ENCODE results near the gene ATP5MC3. TPM values are rescaled to one million over a fixed set of nuclear protein-coding genes. Genes with fewer than 3 reads are reported as not detected.

ATP5MC3 gene
- total and polyA plus RNA-seq, 2 donors (not counting 3 experiments of a cell fraction or from before 2014, with no cell fraction given): 201 to 452 TPM

DNA sequence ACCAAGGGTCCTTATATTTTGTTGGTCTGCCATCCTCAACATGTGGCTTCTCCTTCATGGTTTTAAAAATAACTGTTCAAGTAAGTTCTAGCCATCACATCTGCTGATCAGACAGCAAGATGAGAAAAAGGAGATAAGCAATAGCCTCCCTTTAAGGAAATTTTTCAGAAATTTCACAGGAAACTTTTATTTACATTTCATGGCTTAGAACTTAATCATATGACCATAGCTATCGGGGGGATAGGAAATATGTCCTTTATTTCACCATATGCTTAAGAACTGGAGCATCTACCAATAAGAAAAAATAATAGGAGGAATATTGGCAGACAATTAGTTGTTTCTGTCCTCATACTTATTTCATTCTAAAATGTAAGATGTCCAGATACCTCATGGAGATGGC lies 29.7 kb downstream of the ATP5MC3 start:
- DNase-seq (ENCODE audit: low read depth, low spot score): no peak

DNA sequence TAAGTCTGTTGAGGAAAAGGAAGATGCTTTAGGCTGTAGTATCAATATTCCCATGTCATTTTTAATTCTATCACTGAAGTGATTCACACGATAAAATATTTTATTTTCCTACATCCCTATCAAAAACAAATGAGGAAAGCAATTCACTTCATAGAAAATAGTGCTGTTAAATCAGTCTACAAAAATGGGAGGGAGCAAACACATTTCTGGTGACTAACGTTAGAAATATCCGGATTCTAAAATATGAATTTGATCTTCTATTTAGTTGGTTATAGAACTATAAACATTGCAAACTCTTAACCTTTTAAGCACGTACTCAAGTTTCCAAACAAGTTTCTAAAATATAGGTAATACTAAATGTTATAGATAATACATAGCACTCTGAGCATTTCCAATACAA lies 34.3 kb downstream of the ATP5MC3 start:
- TF ChIP-seq, protein P1, sequence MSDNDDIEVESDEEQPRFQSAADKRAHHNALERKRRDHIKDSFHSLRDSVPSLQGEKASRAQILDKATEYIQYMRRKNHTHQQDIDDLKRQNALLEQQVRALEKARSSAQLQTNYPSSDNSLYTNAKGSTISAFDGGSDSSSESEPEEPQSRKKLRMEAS (IDR thresholded peaks at IDR 0.05; ENCODE audit: insufficient read depth, insufficient read length): no peak
- TF ChIP-seq GATA2 (IDR thresholded peaks at IDR 0.05; ENCODE audit: insufficient read depth, insufficient read length, low read depth, low read length) (no peak), POLR2A (IDR thresholded peaks at IDR 0.05; ENCODE audit: low read depth, low read length) (no peak), EZH2 (IDR thresholded peaks at IDR 0.05; ENCODE audit: borderline replicate concordance, low read depth, low read length, severe bottlenecking) (no peak), FOS (IDR thresholded peaks at IDR 0.05; ENCODE audit: borderline replicate concordance, insufficient read depth, low read length) (no peak), POLR2AphosphoS5 (IDR thresholded peaks at IDR 0.05; ENCODE audit: insufficient read depth, low read depth, low read length) (no peak), JUN (IDR thresholded peaks at IDR 0.05; ENCODE audit: borderline replicate concordance, insufficient read depth, insufficient read length, low read depth) (no peak), MYC (IDR thresholded peaks at IDR 0.05; ENCODE audit: low read depth, low read length) (no peak)
- TF ChIP-seq, protein P2, sequence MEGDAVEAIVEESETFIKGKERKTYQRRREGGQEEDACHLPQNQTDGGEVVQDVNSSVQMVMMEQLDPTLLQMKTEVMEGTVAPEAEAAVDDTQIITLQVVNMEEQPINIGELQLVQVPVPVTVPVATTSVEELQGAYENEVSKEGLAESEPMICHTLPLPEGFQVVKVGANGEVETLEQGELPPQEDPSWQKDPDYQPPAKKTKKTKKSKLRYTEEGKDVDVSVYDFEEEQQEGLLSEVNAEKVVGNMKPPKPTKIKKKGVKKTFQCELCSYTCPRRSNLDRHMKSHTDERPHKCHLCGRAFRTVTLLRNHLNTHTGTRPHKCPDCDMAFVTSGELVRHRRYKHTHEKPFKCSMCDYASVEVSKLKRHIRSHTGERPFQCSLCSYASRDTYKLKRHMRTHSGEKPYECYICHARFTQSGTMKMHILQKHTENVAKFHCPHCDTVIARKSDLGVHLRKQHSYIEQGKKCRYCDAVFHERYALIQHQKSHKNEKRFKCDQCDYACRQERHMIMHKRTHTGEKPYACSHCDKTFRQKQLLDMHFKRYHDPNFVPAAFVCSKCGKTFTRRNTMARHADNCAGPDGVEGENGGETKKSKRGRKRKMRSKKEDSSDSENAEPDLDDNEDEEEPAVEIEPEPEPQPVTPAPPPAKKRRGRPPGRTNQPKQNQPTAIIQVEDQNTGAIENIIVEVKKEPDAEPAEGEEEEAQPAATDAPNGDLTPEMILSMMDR (IDR thresholded peaks at IDR 0.05; ENCODE audit: extremely low read depth in 1 of 2, insufficient read depth in 1 of 2, low read depth in 1 of 2, low read length in 2 of 2): no peak
- Histone ChIP-seq H3K36me3 (ENCODE audit: control insufficient read depth in 2 of 2, extremely low read depth in 1 of 2, insufficient read depth in 2 of 2, low read length in 2 of 2) (no peaks in the 10 kb centered on the region), H3K9ac (replicated peaks; ENCODE audit: extremely low read depth, insufficient read depth, low read length) (no peak overlapping the region), H2AFZ (ENCODE audit: low read depth, low read length) (no peak overlapping the region), H3K27me3 (ENCODE audit: control insufficient read depth in 2 of 2, insufficient read depth in 2 of 2, low read length in 2 of 2) (no peaks in the 10 kb centered on the region), H3K4me3 (replicated peaks in 1 of 3; ENCODE audit: insufficient read depth in 1 of 3, low read depth in 1 of 3, low read length in 3 of 3) (no peak overlapping the region), H3K4me2 (ENCODE audit: insufficient read depth, low read length) (no peak overlapping the region), H3K27ac (ENCODE audit: insufficient read depth, low read depth, low read length) (no peak overlapping the region), H3K9me1 (replicated peaks; ENCODE audit: control insufficient read depth, extremely low read depth, insufficient read depth, low read length) (no peaks in the 10 kb centered on the region), H3K4me1 (ENCODE audit: control insufficient read depth, extremely low read depth, insufficient read depth, low read length) (peaks cover 3% of the 10 kb centered on the region), H3K79me2 (ENCODE audit: control insufficient read depth, insufficient read depth, low read length) (peaks cover 92% of the 10 kb centered on the region), H3K9me3 (replicated peaks; ENCODE audit: control insufficient read depth, insufficient read depth, low read length) (no peaks in the 10 kb centered on the region), H4K20me1 (replicated peaks; ENCODE audit: control insufficient read depth, extremely low read depth, insufficient read depth, low read length) (peaks cover 9% of the 10 kb centered on the region)
- DNase-seq (ENCODE audit: low read depth, low spot score) (no peak), FAIRE-seq (no peak)
- ChIA-PET POLR2A (no interaction called here), CTCF (no interaction called here)
- dilution Hi-C loops (cut with MboI; ENCODE audit: extremely low pct_ligation_motif_present, low sequenced_read_pairs) (no loop called here), intact Hi-C loops (cut with micrococcal nuclease) (no loop called here)
- no TSS peak for BruUV-seq (replicated peaks)

More for the DNA sequence above, 29.7 kb downstream of the ATP5MC3 start:
- Histone ChIP-seq H3K9ac (replicated peaks; ENCODE audit: extremely low read depth, insufficient read depth, low read length) (no peak overlapping the region), H4K20me1 (replicated peaks; ENCODE audit: control insufficient read depth, extremely low read depth, insufficient read depth, low read length) (peaks cover 26% of the 10 kb centered on the region), H2AFZ (ENCODE audit: low read depth, low read length) (no peak overlapping the region), H3K9me3 (replicated peaks; ENCODE audit: control insufficient read depth, insufficient read depth, low read length) (no peaks in the 10 kb centered on the region), H3K27ac (ENCODE audit: insufficient read depth, low read depth, low read length) (no peak overlapping the region), H3K79me2 (ENCODE audit: control insufficient read depth, insufficient read depth, low read length) (peaks cover 92% of the 10 kb centered on the region), H3K4me2 (ENCODE audit: insufficient read depth, low read length) (peak overlapping the region; percentile 35), H3K4me3 (replicated peaks in 1 of 3; ENCODE audit: insufficient read depth in 1 of 3, low read depth in 1 of 3, low read length in 3 of 3) (no peak overlapping the region), H3K9me1 (replicated peaks; ENCODE audit: control insufficient read depth, extremely low read depth, insufficient read depth, low read length) (no peaks in the 10 kb centered on the region), H3K27me3 (ENCODE audit: control insufficient read depth in 2 of 2, insufficient read depth in 2 of 2, low read length in 2 of 2) (no peaks in the 10 kb centered on the region), H3K4me1 (ENCODE audit: control insufficient read depth, extremely low read depth, insufficient read depth, low read length) (peaks cover 13% of the 10 kb centered on the region), H3K36me3 (ENCODE audit: control insufficient read depth in 2 of 2, extremely low read depth in 1 of 2, insufficient read depth in 2 of 2, low read length in 2 of 2) (peaks cover 0 to 3% of the 10 kb centered on the region in 2 experiments)
- CTCF ChIA-PET: no interaction called here
- dilution Hi-C loops (cut with MboI; ENCODE audit: extremely low pct_ligation_motif_present, low sequenced_read_pairs): no loop called here
- no peak for TF ChIP-seq POLR2A (IDR thresholded peaks at IDR 0.05; ENCODE audit: low read depth, low read length)
- no peak for TF ChIP-seq EZH2 (IDR thresholded peaks at IDR 0.05; ENCODE audit: borderline replicate concordance, low read depth, low read length, severe bottlenecking)
- TF ChIP-seq GATA2 (IDR thresholded peaks at IDR 0.05; ENCODE audit: insufficient read depth, insufficient read length, low read depth, low read length): no peak
- TF ChIP-seq FOS (IDR thresholded peaks at IDR 0.05; ENCODE audit: borderline replicate concordance, insufficient read depth, low read length): no peak
- TF ChIP-seq, protein P2 (IDR thresholded peaks at IDR 0.05; ENCODE audit: extremely low read depth in 1 of 2, insufficient read depth in 1 of 2, low read depth in 1 of 2, low read length in 2 of 2): no peak
- no peak for TF ChIP-seq POLR2AphosphoS5 (IDR thresholded peaks at IDR 0.05; ENCODE audit: insufficient read depth, low read depth, low read length)
- TF ChIP-seq MYC (IDR thresholded peaks at IDR 0.05; ENCODE audit: low read depth, low read length): no peak
- TF ChIP-seq JUN (IDR thresholded peaks at IDR 0.05; ENCODE audit: borderline replicate concordance, insufficient read depth, insufficient read length, low read depth): no peak
- no TSS peak for BruUV-seq (replicated peaks)
- POLR2A ChIA-PET: interaction anchor here (0.5 kb wide), 1 partner anchor 9 kb away, joined by 3 read pairs; no protein-coding TSS in a partner anchor
- intact Hi-C loops (cut with micrococcal nuclease): no loop called here
- FAIRE-seq: no peak

All from endothelial cell of umbilical vein (primary cell).